SK-N-SH (cell line): ENCODE data around the gene MRRF.

Source experiments
- CTCF ChIP-seq: fragments of 200-600 bp; sonication (generic); IDR thresholded peaks from 2 replicates; pipeline ENCODE4 v1.6.1; 2017; ENCODE audit warnings: antibody characterized with exemption, mild to moderate bottlenecking, moderate library complexity
- MAX ChIP-seq: IDR thresholded peaks from 2 replicates; pipeline ENCODE4 v1.4.0; 2012; ENCODE audit warnings: low read depth
- NFIC ChIP-seq: IDR thresholded peaks from 2 replicates; pipeline ENCODE4 v1.4.0; 2012; ENCODE audit warnings: borderline replicate concordance
- REST ChIP-seq: IDR thresholded peaks from 2 replicates; pipeline ENCODE4 v1.6.1; 2012; ENCODE audit warnings: mild to moderate bottlenecking, low read depth, low read length, moderate library complexity
- RFX5 ChIP-seq: IDR thresholded peaks from 2 replicates; pipeline ENCODE4 v1.6.1; 2012; ENCODE audit warnings: mild to moderate bottlenecking, improper control_type of control experiment, low read length
- SIN3A ChIP-seq: IDR thresholded peaks from 2 replicates; pipeline ENCODE4 v1.6.1; 2012; ENCODE audit warnings: low read depth, mild to moderate bottlenecking, low read length, moderate library complexity, borderline replicate concordance
- TAF1 ChIP-seq: IDR thresholded peaks from 2 replicates; pipeline ENCODE4 v1.6.1; 2012; ENCODE audit warnings: low read depth, mild to moderate bottlenecking, low read length, moderate library complexity, borderline replicate concordance
- YY1 ChIP-seq: IDR thresholded peaks from 2 replicates; pipeline ENCODE4 v1.4.0; 2012; ENCODE audit warnings: low read depth, mild to moderate bottlenecking

- no peak for TF ChIP-seq CTCF
- TF ChIP-seq REST: no peak
- TF ChIP-seq NFIC: no peak
- no peak for TF ChIP-seq RFX5
- TF ChIP-seq SIN3A: no peak
- no peak for TF ChIP-seq YY1
- no peak for TF ChIP-seq TAF1
- TF ChIP-seq MAX: no peak
These were observed 43.4 kb upstream of the MRRF start for GRCh38 chr9:122221183-122221811.
